OCI-LY1 (cell line): ENCODE measurements around the gene ZSWIM3.
A peak's percentile ranks its signal among the peaks of the same experiment; 100 is the strongest.

Experiments
- H2AFZ ChIP-seq: fragments of 200-600 bp; sonication (generic), shearing (Covaris generic); 2 replicates; pipeline ENCODE4 v1.6.0; 2014; ENCODE audit warnings: antibody characterized with exemption, mild to moderate bottlenecking, low read length
- H3F3A ChIP-seq: fragments of 200-600 bp; sonication (generic), shearing (Covaris generic); 2 replicates; pipeline ENCODE4 v1.6.0; 2014; ENCODE audit warnings: mild to moderate bottlenecking, antibody characterized with exemption, low read length, moderate library complexity; ENCODE audit not compliant: insufficient read depth
- H3K27ac ChIP-seq: fragments of 200-600 bp; sonication (generic); 2 replicates; pipeline ENCODE4 v1.5.1; 2014; ENCODE audit warnings: low read length, mixed run types, mild to moderate bottlenecking, low read depth; ENCODE audit not compliant: poor library complexity, severe bottlenecking
- H3K27me3 ChIP-seq: fragments of 200-600 bp; sonication (generic); 2 replicates; pipeline ENCODE4 v1.6.0; 2014; ENCODE audit warnings: antibody characterized with exemption, mild to moderate bottlenecking, low read length, moderate library complexity; ENCODE audit not compliant: insufficient read depth
- H3K36me3 ChIP-seq: fragments of 200-600 bp; sonication (generic); 2 replicates; pipeline ENCODE4 v1.6.1; 2014; ENCODE audit warnings: mild to moderate bottlenecking, antibody characterized with exemption, low read length, moderate library complexity, mixed read lengths; ENCODE audit not compliant: insufficient read depth
- H3K4me1 ChIP-seq: fragments of 200-600 bp; sonication (generic); 2 replicates; pipeline ENCODE4 v1.5.1; 2014; ENCODE audit warnings: mild to moderate bottlenecking, low read length, moderate library complexity; ENCODE audit not compliant: insufficient read depth, severe bottlenecking
- H3K4me2 ChIP-seq: fragments of 200-600 bp; sonication (generic), shearing (Covaris generic); 2 replicates; pipeline ENCODE4 v1.6.1; 2014; ENCODE audit warnings: low read length
- H3K4me3 ChIP-seq: fragments of 200-600 bp; sonication (generic); 2 replicates; pipeline ENCODE4 v1.5.1; 2014; ENCODE audit warnings: low read length, low read depth, mild to moderate bottlenecking, mixed read lengths; ENCODE audit not compliant: poor library complexity, severe bottlenecking
- H3K79me2 ChIP-seq: fragments of 200-600 bp; shearing (Covaris generic); 2 replicates; pipeline ENCODE4 v1.6.1; 2016; ENCODE audit warnings: mixed run types, low read length, mixed read lengths; ENCODE audit not compliant: insufficient read depth
- H3K9ac ChIP-seq: fragments of 200-600 bp; sonication (generic), shearing (Covaris generic); 2 replicates; pipeline ENCODE4 v1.6.1; 2014; ENCODE audit warnings: mild to moderate bottlenecking, low read length, mixed read lengths
- H3K9me2 ChIP-seq: fragments of 200-600 bp; sonication (generic), shearing (Covaris generic); 2 replicates; pipeline ENCODE4 v1.6.1; 2014; ENCODE audit warnings: low read depth, mild to moderate bottlenecking, low read length, mixed read lengths
- H3K9me3 ChIP-seq: fragments of 200-600 bp; shearing (Covaris generic); 2 replicates; pipeline ENCODE4 v1.6.1; 2014; ENCODE audit warnings: low read length, mixed read lengths
- H4K20me1 ChIP-seq: fragments of 200-600 bp; sonication (generic), shearing (Covaris generic); 2 replicates; pipeline ENCODE4 v1.6.0; 2016; ENCODE audit warnings: mild to moderate bottlenecking, low read length; ENCODE audit not compliant: insufficient read depth
- EZH2 ChIP-seq: fragments of 200-600 bp; sonication (generic), shearing (Covaris generic); IDR thresholded peaks from 2 replicates; pipeline ENCODE4 v1.8.0; 2017; ENCODE audit warnings: borderline replicate concordance, mixed run types, mild to moderate bottlenecking, antibody characterized with exemption, low read length, moderate library complexity, mixed read lengths
- TF ChIP-seq, protein P1 (sequence below): fragments of 200-600 bp; sonication (generic), shearing (Covaris generic); IDR thresholded peaks from 2 replicates; pipeline ENCODE4 v1.5.1; 2017; ENCODE audit warnings: mild to moderate bottlenecking, antibody characterized with exemption, low read length, moderate library complexity, mixed read lengths

The ZSWIM3 gene

DNA sequence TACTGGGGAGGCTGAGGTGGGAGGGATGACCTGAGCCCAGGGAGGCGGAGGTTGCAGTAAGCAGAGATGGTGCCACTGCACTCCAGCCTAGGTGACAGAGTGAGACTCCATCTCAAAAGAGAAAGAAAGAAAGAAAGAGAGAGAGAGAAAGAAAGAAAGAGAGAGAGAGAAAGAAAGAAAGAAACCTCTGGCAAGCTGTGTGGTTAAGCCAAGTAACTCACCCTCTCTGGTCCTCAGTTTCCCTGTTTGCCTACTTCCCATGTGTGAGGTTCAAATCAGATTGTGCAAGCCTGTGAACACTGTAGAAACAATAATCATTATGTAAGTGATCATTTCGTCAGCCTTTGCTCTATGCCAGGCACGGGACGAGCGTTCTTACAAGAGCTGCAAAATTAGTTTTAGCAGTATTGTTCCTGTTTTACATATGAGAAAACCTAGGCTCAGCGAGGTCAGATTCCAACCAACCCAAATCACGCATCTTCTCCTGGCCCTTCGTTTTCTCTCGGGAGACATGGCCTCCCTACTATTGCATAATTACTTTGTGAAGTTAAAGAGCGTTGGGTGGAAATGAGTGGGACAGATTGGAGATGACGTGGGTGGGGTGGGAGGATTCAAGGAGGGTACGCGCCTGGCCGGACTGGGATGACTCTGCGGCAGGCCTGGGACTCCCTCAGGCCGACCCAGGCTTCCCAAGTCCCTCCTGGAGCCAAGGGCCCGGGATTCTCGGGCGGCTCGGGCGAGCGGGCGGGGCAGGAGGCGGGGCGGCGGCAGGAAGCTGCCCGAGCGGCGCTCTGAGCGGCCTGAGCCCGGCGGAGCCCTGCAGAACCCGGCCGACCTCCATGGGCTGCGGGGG lies 24.2 kb upstream of the ZSWIM3 start, which contains the start of gene SNX21:
SNX21 (plus strand) TSS at position 770 of the 853 bp plus-strand sequence. CDS start 121 bp downstream, outside the sequence.
- H3K79me2 ChIP-seq: no peaks in the 10 kb centered on the region
- no peaks in the 10 kb centered on the region for H3F3A ChIP-seq
- H2AFZ ChIP-seq: no peak within 1 kb of the TSS
- H3K4me2 ChIP-seq: peak within 1 kb of the TSS; percentile 79
- no peaks in the 10 kb centered on the region for H4K20me1 ChIP-seq
- H3K4me3 ChIP-seq: peak within 1 kb of the TSS; percentile 63
- H3K36me3 ChIP-seq: no peaks in the 10 kb centered on the region
- H3K9me3 ChIP-seq: no peaks in the 10 kb centered on the region
- H3K9ac ChIP-seq: peak within 1 kb of the TSS; percentile 47; the same call in 1 of the 2 replicates
- peaks cover 13% of the 10 kb centered on the region for H3K4me1 ChIP-seq
- no peaks in the 10 kb centered on the region for H3K9me2 ChIP-seq
- peaks cover 9% of the 10 kb centered on the region; the same call in 1 of the 2 replicates for H3K27me3 ChIP-seq
- no peak for TF ChIP-seq EZH2
- TF ChIP-seq, protein P1, sequence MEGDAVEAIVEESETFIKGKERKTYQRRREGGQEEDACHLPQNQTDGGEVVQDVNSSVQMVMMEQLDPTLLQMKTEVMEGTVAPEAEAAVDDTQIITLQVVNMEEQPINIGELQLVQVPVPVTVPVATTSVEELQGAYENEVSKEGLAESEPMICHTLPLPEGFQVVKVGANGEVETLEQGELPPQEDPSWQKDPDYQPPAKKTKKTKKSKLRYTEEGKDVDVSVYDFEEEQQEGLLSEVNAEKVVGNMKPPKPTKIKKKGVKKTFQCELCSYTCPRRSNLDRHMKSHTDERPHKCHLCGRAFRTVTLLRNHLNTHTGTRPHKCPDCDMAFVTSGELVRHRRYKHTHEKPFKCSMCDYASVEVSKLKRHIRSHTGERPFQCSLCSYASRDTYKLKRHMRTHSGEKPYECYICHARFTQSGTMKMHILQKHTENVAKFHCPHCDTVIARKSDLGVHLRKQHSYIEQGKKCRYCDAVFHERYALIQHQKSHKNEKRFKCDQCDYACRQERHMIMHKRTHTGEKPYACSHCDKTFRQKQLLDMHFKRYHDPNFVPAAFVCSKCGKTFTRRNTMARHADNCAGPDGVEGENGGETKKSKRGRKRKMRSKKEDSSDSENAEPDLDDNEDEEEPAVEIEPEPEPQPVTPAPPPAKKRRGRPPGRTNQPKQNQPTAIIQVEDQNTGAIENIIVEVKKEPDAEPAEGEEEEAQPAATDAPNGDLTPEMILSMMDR: no peak
- H3K27ac ChIP-seq: no peak within 1 kb of the TSS

DNA sequence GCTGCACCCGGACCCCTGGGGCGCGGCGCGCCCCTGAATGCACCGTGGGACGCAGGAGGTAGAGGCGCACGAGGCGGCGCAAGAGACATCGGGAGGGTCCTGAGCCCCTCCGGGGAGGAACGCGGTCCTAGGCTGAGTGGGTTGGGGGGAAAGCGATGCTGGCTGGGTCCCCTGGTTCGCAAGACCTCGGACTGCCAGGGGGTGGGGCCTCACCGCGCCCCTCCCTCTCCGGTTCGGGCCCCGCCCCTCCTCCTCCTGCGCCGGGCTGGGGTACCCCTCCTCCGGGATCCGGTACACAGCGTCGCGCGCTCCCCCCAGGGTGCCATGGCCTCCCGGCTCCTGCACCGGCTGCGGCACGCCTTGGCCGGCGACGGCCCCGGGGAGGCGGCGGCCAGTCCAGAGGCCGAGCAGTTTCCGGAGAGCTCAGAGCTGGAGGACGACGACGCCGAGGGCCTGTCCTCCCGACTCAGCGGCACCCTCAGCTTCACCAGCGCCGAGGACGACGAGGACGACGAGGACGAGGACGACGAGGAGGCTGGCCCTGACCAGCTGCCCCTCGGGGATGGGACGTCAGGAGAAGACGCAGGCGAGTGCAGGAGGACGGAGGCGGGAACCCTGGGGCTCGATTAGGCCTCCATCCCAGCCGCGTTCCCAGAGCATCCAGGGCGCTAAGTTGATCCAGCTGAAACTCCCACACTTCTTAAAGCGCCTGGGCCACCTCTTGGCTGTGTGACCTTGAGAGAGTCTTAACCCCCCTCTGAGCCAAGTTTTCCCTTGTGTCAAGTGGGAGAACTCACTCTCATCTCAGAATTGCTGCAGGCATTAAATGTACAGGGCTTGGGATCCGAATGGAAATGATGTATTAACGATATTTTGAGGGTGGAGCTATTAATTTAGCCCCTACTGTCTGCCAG lies 23.3 kb upstream of the ZSWIM3 start:
- Histone ChIP-seq H3K79me2 (no peaks in the 10 kb centered on the region), H3K27me3 (peaks cover 9% of the 10 kb centered on the region; the same call in 1 of the 2 replicates), H3K4me3 (peak overlapping the region; percentile 63), H3K9ac (peak overlapping the region; percentile 47; the same call in 1 of the 2 replicates), H3K4me2 (peak overlapping the region; percentile 79), H4K20me1 (no peaks in the 10 kb centered on the region), H3K9me2 (no peaks in the 10 kb centered on the region), H3K36me3 (no peaks in the 10 kb centered on the region), H3F3A (no peaks in the 10 kb centered on the region), H2AFZ (no peak overlapping the region), H3K4me1 (peaks cover 13% of the 10 kb centered on the region), H3K9me3 (no peaks in the 10 kb centered on the region), H3K27ac (no peak overlapping the region)
- TF ChIP-seq EZH2: no peak
- TF ChIP-seq, protein P1: no peak

DNA sequence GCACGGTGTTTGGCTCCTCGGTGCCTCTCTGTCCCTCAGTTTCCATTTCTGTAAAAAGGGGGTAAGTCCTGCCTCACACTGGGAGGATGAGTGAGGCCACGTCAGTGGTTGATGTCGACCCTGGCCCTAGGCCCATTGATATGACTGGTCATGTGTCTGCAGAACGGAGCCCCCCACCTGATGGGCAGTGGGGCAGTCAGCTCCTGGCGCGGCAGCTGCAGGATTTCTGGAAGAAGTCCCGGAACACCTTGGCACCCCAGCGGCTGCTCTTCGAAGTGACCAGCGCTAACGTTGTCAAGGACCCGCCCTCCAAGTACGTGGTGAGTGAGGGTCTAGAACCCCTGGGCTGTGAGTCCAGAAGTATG lies 22.6 kb upstream of the ZSWIM3 start:
- TF ChIP-seq, protein P1: no peak
- TF ChIP-seq EZH2: no peak
- H3K9me2 ChIP-seq: no peaks in the 10 kb centered on the region
- no peak overlapping the region for H3K4me3 ChIP-seq
- no peaks in the 10 kb centered on the region for H3K9me3 ChIP-seq
- H3K79me2 ChIP-seq: no peaks in the 10 kb centered on the region
- no peak overlapping the region for H3K27ac ChIP-seq
- no peak overlapping the region for H3K4me2 ChIP-seq
- no peaks in the 10 kb centered on the region for H3F3A ChIP-seq
- no peaks in the 10 kb centered on the region for H3K36me3 ChIP-seq
- no peak overlapping the region for H3K9ac ChIP-seq
- peaks cover 9% of the 10 kb centered on the region; the same call in 1 of the 2 replicates for H3K27me3 ChIP-seq
- no peaks in the 10 kb centered on the region for H4K20me1 ChIP-seq
- H2AFZ ChIP-seq: no peak overlapping the region
- H3K4me1 ChIP-seq: peaks cover 13% of the 10 kb centered on the region
